T-helper 17 cell (primary cell): ENCODE results near the gene LYRM1. TPM values are rescaled to one million over a fixed set of nuclear protein-coding genes. Genes with fewer than 3 reads are reported as not detected.
A peak's percentile ranks its signal among the peaks of the same experiment; 100 is the strongest.

Experiments
- ATAC-seq: fragments of 150-1000 bp; cut with Tn5 transposase; 2 replicates; pipeline ENCODE4 v1.10.0; 2021; ENCODE audit warnings: mild to moderate bottlenecking, moderate library complexity
- DNase-seq, 3 donors: peaks; one replicate each; pipeline versions ENCODE4 v3.0.0 to v3.0.0-alpha.2; 2020 to 2021
- H3K9me3 ChIP-seq: one replicate; pipeline ENCODE4 v1.7.0; 2013; ENCODE audit warnings: low read length, mild to moderate bottlenecking; ENCODE audit not compliant: control insufficient read depth, poor library complexity, severe bottlenecking
- H3K27ac Mint-ChIP-seq: one replicate; pipeline ENCODE4 v1.8.0; 2022; ENCODE audit warnings: mild to moderate bottlenecking, moderate library complexity, mixed read lengths
- H3K27me3 Mint-ChIP-seq: one replicate; pipeline ENCODE4 v1.8.0; 2022; ENCODE audit warnings: mixed read lengths
- H3K36me3 Mint-ChIP-seq: one replicate; pipeline ENCODE4 v1.8.0; 2022; ENCODE audit warnings: low read depth, mixed read lengths
- H3K4me1 Mint-ChIP-seq: one replicate; pipeline ENCODE4 v1.8.0; 2022; ENCODE audit warnings: mild to moderate bottlenecking, mixed read lengths
- H3K4me3 Mint-ChIP-seq: one replicate; pipeline ENCODE4 v1.8.0; 2022; ENCODE audit warnings: mild to moderate bottlenecking, moderate library complexity, mixed read lengths
- total RNA-seq, 4 donors: library from RNA in 2 of 4; stranded (reverse) in 2 of 4; gene quantifications; one replicate each; pipeline ENCODE4 v1.2.3 and lab custom pipeline; 2022 to 2026

Gene LYRM1
- total RNA-seq, 2 donors from 2014 or later, result 15.0 to 20.1 TPM

DNA sequence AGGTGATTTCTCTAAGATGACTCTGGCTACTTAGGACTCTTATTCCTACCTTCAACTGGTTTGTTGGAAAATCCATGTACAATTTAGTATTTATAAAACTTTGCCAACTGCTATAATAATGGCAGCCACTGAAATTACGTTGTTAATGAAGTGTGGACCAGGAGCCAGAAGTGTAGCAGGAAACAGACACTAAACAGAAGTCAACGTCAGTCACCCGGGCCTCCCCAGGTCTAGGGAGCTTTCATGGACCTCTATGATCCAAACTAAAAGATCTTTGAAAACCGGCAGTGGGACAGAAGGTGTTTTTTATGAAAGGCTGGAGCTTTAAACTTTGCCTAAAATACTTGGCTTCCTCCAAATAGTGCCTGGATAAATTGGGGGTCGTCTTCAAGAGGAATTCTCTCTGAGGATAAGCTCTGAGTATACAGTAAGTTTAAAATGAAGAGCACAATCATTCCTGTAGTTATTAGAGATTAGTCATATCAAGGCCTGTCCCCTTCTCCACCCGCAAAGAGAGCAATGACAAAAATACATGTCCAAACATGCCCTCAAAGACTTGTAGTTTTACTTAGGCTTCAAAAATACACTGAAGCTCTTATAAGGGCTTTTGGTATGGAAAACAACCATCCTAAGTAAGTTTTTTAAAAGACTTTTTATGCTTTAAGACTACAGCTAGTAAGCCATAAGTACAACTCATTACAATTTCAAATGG, 35.0 kb upstream of the LYRM1 start:
- ATAC-seq, result no peak
- peaks cover 28% of the 10 kb centered on the region for H3K4me1 Mint-ChIP-seq
- H3K9me3 ChIP-seq, result no peaks in the 10 kb centered on the region
- H3K27me3 Mint-ChIP-seq, result no peaks in the 10 kb centered on the region
- no peak for DNase-seq
- peaks cover 6% of the 10 kb centered on the region for H3K36me3 Mint-ChIP-seq
- H3K27ac Mint-ChIP-seq, result no peak overlapping the region
- H3K4me3 Mint-ChIP-seq, result no peak overlapping the region

DNA sequence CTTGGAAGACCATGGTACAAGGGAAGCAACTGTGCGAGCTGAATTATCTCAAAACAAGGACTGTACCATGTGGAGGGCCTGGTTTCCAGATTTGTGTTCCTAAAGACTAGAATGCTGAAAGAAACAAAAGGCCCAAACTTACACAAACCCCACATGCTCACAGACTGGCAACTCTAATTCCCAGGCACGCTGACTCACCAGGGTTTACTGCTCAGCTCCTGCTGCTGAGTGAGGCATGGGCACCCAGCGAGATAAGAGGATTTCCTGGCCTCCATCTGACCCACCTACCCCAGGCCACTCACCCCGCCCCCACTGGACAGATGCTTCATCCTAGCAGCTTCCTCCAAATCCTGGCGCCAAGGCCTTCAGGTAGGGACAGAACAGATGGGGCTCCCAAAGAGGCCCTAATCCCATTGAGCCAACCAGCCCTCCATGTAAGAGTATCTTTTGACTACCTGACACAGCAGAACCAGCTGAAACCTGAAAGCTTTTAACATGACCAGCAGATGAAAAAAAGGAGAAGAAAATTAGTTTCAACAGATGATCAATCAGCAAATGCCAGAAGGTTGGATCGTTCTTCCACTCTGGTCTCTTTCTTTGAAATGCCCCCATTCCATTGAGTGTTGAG, 34.3 kb upstream of the LYRM1 start:
- ATAC-seq, result no peak

DNA sequence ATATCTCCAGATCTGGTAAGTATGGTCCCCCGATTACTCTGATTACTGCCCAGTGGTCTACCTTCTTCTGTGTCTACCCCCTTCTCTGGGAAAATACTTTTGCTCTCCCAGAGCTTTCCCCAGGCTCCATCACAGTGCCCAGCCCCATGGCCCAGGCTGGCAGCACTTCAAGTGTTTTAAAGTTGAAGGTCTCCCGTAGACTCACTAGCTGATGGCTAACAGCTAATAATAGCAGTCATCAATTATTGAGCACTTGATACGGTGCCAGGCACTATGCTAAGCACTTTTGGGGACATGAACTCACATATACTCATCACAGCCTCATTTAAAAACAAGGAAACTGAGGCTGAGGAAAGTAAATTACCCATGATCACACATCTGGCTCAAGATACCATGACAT, 33.8 kb upstream of the LYRM1 start:
- Mint-ChIP-seq H3K36me3 (peaks cover 3% of the 10 kb centered on the region), H3K4me3 (no peak overlapping the region), H3K4me1 (peaks cover 28% of the 10 kb centered on the region), H3K27ac (peak overlapping the region; percentile 1), H3K27me3 (no peaks in the 10 kb centered on the region)
- no peaks in the 10 kb centered on the region for H3K9me3 ChIP-seq
- DNase-seq (no peak), ATAC-seq (no peak)

More for the DNA sequence above, 34.3 kb upstream of the LYRM1 start:
- Mint-ChIP-seq H3K27ac (no peak overlapping the region), H3K4me1 (peaks cover 28% of the 10 kb centered on the region), H3K36me3 (peaks cover 6% of the 10 kb centered on the region), H3K27me3 (no peaks in the 10 kb centered on the region), H3K4me3 (no peak overlapping the region)
- no peaks in the 10 kb centered on the region for H3K9me3 ChIP-seq
- no peak for DNase-seq

DNA sequence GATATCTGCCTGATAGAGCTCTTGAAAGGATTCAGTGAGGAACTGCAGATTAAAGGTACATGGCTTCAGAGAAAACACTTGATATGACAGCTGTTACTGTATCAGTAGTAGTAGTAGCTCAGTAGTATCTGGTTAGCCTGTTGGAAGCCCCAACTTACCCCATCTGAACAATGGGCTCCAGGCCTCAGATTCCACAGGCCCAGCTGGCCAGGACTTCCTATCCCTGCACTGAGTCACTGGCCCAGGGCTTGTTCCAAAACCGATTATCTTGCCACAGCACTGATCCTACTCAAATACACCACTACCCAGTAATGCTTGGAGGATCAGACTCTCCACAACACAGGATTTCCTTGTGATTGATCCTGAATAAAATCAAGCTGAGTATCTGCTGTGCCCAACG, 33.0 kb upstream of the LYRM1 start:
- ATAC-seq (no peak), DNase-seq (no peak)
- Mint-ChIP-seq H3K4me1 (peaks cover 31% of the 10 kb centered on the region), H3K36me3 (no peaks in the 10 kb centered on the region), H3K4me3 (no peak overlapping the region), H3K27me3 (no peaks in the 10 kb centered on the region), H3K27ac (no peak overlapping the region)
- H3K9me3 ChIP-seq, result no peaks in the 10 kb centered on the region

DNA sequence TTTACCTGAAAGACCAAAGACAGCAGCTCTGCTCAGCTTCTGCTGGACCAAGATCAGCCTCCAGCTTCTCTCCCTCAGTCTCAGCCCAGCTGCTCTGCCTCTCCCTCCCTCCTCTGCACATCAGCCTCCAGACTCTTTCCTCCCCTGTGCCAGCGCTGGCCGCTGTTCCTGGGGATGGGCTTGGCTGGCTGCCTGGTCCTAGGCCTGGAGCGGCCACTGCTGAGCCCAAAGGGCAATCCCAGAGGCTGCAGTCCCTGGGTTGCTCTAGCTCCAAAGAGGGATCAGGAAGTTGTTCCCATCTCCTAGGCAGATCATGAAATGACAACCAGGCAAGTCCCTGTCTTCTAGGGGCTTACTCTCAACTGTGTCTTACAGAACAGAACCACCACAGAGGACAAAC, 31.7 kb upstream of the LYRM1 start:
- peak overlapping the region; percentile 53 for H3K27ac Mint-ChIP-seq
- no peak overlapping the region for H3K4me3 Mint-ChIP-seq
- ATAC-seq, result no peak
- H3K9me3 ChIP-seq, result no peaks in the 10 kb centered on the region
- DNase-seq, result no peak
- H3K4me1 Mint-ChIP-seq, result peaks cover 34% of the 10 kb centered on the region
- H3K27me3 Mint-ChIP-seq, result no peaks in the 10 kb centered on the region
- no peaks in the 10 kb centered on the region for H3K36me3 Mint-ChIP-seq

DNA sequence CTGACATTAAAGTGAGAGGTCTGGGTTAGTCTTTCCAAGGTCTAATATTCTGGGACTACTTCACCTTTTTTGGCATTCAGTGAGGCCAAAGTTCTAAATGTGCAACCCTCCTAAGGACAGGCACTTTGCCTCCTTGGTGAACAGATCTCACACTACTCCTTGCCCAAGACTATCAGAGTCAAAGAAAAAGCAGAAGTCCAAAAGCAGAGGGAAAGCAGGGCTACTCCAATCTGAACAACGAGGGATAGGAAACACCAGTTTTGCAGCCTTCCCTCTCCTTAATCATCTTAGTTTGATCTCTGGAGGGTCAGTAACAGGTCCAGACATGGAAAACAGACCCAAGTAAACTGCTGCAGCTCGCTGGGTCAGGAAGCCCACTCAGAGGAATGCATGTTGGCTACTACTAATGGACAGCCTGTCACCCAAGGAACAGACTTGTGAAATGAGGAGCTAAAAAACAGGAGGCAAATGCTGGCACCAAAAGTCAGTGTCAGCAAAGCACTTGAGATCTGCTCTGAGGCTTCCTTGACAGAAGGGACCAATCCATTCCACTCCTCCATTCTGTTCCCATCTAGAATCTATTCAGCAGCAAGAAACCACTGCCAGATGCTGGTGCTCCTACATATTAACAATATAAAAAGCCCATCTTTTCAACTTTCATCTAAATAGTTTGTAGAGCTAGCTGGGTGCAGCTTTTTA, 30.3 kb upstream of the LYRM1 start:
- Mint-ChIP-seq H3K4me3 (no peak overlapping the region), H3K36me3 (no peaks in the 10 kb centered on the region), H3K4me1 (peaks cover 35% of the 10 kb centered on the region), H3K27ac (no peak overlapping the region), H3K27me3 (no peaks in the 10 kb centered on the region)
- DNase-seq (no peak), ATAC-seq (no peak)
- no peaks in the 10 kb centered on the region for H3K9me3 ChIP-seq

DNA sequence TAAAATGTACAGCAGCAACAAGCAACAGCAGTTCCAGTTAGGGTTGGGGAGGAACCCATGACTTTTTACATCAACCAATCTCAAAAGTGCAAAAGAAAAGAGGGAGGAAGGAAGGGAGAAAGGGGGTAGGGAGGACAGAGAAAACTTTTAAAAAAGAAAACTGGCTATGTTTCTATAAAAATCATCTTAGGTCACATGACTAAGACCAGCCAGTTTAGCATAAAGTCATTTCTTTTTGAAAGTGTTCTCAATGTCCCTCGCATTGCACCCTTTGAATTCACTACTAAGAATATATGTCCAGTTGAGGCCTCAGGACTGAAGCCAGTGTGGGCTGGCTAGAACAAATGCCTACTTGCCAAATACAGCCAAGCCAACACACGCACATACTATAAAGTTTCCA, 29.3 kb upstream of the LYRM1 start:
- no peaks in the 10 kb centered on the region for H3K9me3 ChIP-seq
- H3K4me1 Mint-ChIP-seq, result peaks cover 39% of the 10 kb centered on the region
- ATAC-seq (no peak), DNase-seq (no peak)
- H3K4me3 Mint-ChIP-seq, result no peak overlapping the region
- no peaks in the 10 kb centered on the region for H3K27me3 Mint-ChIP-seq
- no peak overlapping the region for H3K27ac Mint-ChIP-seq
- no peaks in the 10 kb centered on the region for H3K36me3 Mint-ChIP-seq

- ATAC-seq, result no peak
- Mint-ChIP-seq H3K36me3 (peaks cover 3% of the 10 kb centered on the region), H3K4me3 (no peak overlapping the region), H3K27me3 (no peaks in the 10 kb centered on the region), H3K27ac (peak overlapping the region; percentile 89), H3K4me1 (peaks cover 30% of the 10 kb centered on the region)
- DNase-seq, result no peak
- H3K9me3 ChIP-seq, result no peaks in the 10 kb centered on the region
These were observed 28.4 kb upstream of the LYRM1 start for GRCh38 chr16:20871941-20872815.

DNA sequence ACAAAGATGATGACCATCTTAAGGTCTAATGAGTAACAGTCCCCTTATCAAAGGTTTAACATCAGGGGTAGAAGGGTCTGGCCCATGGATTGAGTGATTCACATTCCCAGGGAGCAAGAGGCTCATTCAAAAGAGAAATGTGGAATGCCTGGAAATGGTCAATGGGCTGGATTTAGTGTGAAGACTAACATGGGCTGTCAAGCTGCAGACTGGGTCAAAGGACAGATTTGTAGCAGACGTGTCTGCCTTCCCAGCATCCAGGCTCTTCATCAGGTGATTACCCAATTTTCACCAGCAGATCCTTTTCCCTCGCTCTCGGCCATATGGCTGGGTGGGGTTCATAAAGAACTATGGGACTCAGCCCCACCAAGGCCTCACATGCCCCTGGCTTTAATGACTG, 27.2 kb upstream of the LYRM1 start:
- Mint-ChIP-seq H3K27ac (peak overlapping the region; percentile 89), H3K27me3 (no peaks in the 10 kb centered on the region), H3K4me1 (peaks cover 26% of the 10 kb centered on the region), H3K4me3 (no peak overlapping the region), H3K36me3 (peaks cover 3% of the 10 kb centered on the region)
- DNase-seq, result no peak
- no peak for ATAC-seq
- no peaks in the 10 kb centered on the region for H3K9me3 ChIP-seq

GRCh38 chr16:20874088-20874581, 26.4 kb upstream of the LYRM1 start:
- DNase-seq, result no peak
- ATAC-seq, result no peak
- peaks cover 3% of the 10 kb centered on the region for H3K36me3 Mint-ChIP-seq
- peak overlapping the region; percentile 89 for H3K27ac Mint-ChIP-seq
- peak overlapping the region; percentile 84 for H3K4me3 Mint-ChIP-seq
- H3K9me3 ChIP-seq, result no peaks in the 10 kb centered on the region
- peaks cover 22% of the 10 kb centered on the region for H3K4me1 Mint-ChIP-seq
- no peaks in the 10 kb centered on the region for H3K27me3 Mint-ChIP-seq

- no peak for DNase-seq
- no peak for ATAC-seq
- H3K4me3 Mint-ChIP-seq, result peak overlapping the region; percentile 60
- peaks cover 26% of the 10 kb centered on the region for H3K4me1 Mint-ChIP-seq
- no peaks in the 10 kb centered on the region for H3K27me3 Mint-ChIP-seq
- H3K36me3 Mint-ChIP-seq, result peaks cover 3% of the 10 kb centered on the region
- peak overlapping the region; percentile 89 for H3K27ac Mint-ChIP-seq
- H3K9me3 ChIP-seq, result no peaks in the 10 kb centered on the region
These were observed 25.3 kb upstream of the LYRM1 start for GRCh38 chr16:20875355-20875650.

DNA sequence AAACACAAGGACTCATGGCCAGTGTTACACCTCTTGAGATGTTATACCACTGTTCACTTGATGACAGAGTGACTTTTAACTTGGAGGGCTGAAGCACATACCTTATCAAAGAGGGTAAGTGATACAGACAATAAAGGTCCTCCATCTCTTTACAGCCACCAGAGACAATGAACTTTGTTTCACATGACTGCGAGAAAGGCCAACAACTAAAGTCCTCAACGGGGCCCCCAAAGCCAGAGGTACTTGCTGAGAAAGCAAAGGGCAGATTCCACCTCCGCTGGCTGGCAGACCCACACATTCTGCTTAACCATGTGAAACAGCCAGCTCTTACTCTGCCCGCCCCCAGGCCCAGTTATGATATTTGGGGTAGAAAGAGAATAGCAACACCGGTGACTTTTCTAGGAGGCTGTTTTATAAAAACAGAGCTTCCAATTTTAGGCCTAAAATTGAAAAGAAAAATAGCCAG, 21.9 kb upstream of the LYRM1 start:
- DNase-seq (no peak), ATAC-seq (no peak)
- Mint-ChIP-seq H3K4me3 (no peak overlapping the region), H3K4me1 (peaks cover 23% of the 10 kb centered on the region), H3K27ac (peak overlapping the region; percentile 54), H3K36me3 (peaks cover 3% of the 10 kb centered on the region), H3K27me3 (no peaks in the 10 kb centered on the region)
- no peaks in the 10 kb centered on the region for H3K9me3 ChIP-seq
